ENCODE data around the gene HSPA2. TPM values are rescaled to one million over a fixed set of nuclear protein-coding genes. Genes with fewer than 3 reads are reported as not detected.
"Not testable (repeated sequence)": the region's sequence is repeated elsewhere in the genome, so short reads cannot be mapped to it uniquely, and the experiment has no call there.

HSPA2 gene
- total and polyA plus RNA-seq, 8 donors, result under 0.01 to 29.3 (median 15.4) TPM

DNA sequence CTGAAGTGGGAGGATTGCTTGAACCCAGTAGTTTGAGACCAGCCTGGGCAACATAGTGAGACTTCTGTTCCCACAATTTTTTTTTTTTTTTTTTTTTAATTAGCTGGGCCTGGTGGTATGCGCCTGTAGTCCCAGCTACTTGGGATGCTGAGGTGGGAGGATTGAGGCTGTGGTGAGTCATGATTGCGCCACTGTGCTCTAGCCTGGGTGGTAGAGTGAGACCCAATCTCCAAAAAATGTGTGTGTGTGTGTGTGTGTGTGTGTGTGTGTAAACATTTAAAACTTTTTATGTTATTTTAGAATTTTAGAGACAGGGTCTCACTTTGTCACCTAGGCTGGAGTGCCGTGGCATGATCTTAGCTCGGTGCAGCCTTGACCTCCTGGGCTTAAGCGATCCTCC lies 16.0 kb downstream of the HSPA2 start:
- Histone ChIP-seq H3K4me3 (no peak overlapping the region), H3K27me3 (no peaks in the 10 kb centered on the region), H3K36me3 (no peaks in the 10 kb centered on the region), H3K4me1 (no peaks in the 10 kb centered on the region), H3K27ac (no peak overlapping the region), H3K9me3 (no peaks in the 10 kb centered on the region)
- no peak for TF ChIP-seq POLR2AphosphoS5 (IDR thresholded peaks at IDR 0.05)
- DNase-seq, result no peak
- intact Hi-C loops (cut with DNase I; ENCODE audit: low total_unique reads), result loop anchor here (10.0 kb wide), 1 partner anchor 78 kb away; no protein-coding TSS in a partner anchor
- whole genome bisulfite sequencing, 5 donors, result 94 to 98% (median 97%) methylated on average over 5 of the region's 5 CpGs

DNA sequence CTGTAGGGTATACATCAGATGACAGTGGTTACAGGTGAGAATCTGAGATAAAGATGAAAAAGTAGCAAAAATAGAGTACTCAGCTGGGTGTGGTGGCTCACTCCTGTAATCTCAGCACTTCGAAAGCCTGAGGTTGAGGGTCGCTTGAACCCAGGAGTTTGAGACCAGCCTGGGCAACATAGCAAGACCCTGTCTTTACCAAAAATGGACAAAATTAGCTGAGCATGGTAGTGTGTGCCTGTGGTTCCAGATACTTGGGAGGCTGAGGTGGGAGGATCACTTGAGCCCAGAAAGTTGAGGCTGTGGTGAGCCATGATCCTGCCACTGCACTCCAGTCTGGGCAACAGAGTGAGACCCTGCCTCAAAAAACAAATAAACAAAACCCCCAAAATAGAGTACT lies 17.7 kb downstream of the HSPA2 start:
- H3K4me1 ChIP-seq, H3K9me3 ChIP-seq, H3K4me3 ChIP-seq, DNase-seq, H3K27me3 ChIP-seq, H3K36me3 ChIP-seq, H3K27ac ChIP-seq: not testable (repeated sequence)
- intact Hi-C loops (cut with DNase I; ENCODE audit: low total_unique reads), result loop anchor here (10.0 kb wide), 1 partner anchor 77 kb away; no protein-coding TSS in a partner anchor
- WGBS, 5 donors, result 92 to 97% (median 93%) methylated on average over 2 of the region's 2 CpGs

DNA sequence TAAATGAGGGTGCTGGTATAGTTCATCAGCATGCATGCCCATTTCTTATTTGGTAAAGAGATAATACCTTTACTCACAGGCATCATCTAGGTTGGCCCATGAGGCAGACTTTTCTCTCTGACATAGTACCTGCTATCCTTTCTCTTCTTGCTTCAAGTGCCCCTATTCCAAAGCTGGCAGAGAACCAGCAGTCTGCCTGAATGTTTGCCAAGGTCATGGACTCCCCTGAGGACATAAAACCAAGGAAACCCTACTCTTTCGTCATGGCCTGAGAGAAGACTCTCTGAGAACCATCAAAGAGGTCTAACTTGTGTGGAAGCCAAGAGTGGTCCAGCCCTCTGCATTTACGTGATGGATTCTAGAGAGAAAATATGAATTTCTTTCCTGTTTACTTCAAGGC lies 21.1 kb downstream of the HSPA2 start:
- Histone ChIP-seq H3K36me3 (no peaks in the 10 kb centered on the region), H3K9me3 (no peaks in the 10 kb centered on the region), H3K27me3 (no peaks in the 10 kb centered on the region), H3K4me3 (no peak overlapping the region), H3K27ac (no peak overlapping the region), H3K4me1 (peaks cover 0 to 5% (median 1%) of the 10 kb centered on the region in 4 donors)
- WGBS, 5 donors, result 62 to 82% (median 68%) methylated on average over 2 of the region's 2 CpGs
- intact Hi-C loops (cut with DNase I; ENCODE audit: low total_unique reads), result no loop called here
- no peak for DNase-seq
- no peak for TF ChIP-seq POLR2AphosphoS5 (IDR thresholded peaks at IDR 0.05)
- TF ChIP-seq, protein P1, sequence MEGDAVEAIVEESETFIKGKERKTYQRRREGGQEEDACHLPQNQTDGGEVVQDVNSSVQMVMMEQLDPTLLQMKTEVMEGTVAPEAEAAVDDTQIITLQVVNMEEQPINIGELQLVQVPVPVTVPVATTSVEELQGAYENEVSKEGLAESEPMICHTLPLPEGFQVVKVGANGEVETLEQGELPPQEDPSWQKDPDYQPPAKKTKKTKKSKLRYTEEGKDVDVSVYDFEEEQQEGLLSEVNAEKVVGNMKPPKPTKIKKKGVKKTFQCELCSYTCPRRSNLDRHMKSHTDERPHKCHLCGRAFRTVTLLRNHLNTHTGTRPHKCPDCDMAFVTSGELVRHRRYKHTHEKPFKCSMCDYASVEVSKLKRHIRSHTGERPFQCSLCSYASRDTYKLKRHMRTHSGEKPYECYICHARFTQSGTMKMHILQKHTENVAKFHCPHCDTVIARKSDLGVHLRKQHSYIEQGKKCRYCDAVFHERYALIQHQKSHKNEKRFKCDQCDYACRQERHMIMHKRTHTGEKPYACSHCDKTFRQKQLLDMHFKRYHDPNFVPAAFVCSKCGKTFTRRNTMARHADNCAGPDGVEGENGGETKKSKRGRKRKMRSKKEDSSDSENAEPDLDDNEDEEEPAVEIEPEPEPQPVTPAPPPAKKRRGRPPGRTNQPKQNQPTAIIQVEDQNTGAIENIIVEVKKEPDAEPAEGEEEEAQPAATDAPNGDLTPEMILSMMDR (IDR thresholded peaks at IDR 0.05), result no peak
- TF ChIP-seq EP300 (IDR thresholded peaks at IDR 0.05), result no peak
- TF ChIP-seq POLR2A (IDR thresholded peaks at IDR 0.05), result no peak

DNA sequence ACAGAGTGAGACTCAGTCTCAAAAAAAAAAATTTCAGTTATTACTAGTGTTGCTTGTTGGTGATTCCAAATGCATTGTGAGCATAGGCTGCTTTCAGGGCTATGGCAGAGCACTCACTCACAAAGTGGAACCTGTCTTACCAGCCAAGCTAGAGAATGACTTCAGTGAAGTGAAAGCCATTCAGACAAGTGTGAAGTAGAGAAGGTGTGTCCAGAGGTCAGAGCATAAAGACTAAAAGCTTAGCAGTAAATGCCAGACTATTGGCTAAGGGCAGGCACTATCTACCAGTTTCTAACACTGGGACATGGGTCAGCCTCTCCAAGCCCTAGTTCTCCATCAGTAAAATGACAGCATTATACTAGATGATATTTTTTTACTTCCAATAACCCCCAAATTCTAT lies 21.9 kb downstream of the HSPA2 start:
- DNase-seq, result peak in 1 of 2 donors; percentile 85
- no peaks in the 10 kb centered on the region for H3K36me3 ChIP-seq
- H3K27me3 ChIP-seq, result no peaks in the 10 kb centered on the region
- H3K4me1 ChIP-seq, result peaks cover 0 to 11% (median 5%) of the 10 kb centered on the region in 4 donors
- TF ChIP-seq POLR2AphosphoS5 (IDR thresholded peaks at IDR 0.05), result no peak
- TF ChIP-seq EP300 (IDR thresholded peaks at IDR 0.05), result no peak
- TF ChIP-seq, protein P1 (IDR thresholded peaks at IDR 0.05), result no peak
- TF ChIP-seq POLR2A (IDR thresholded peaks at IDR 0.05), result no peak
- no peaks in the 10 kb centered on the region for H3K9me3 ChIP-seq
- no peak overlapping the region for H3K27ac ChIP-seq
- intact Hi-C loops (cut with DNase I; ENCODE audit: low total_unique reads), result no loop called here
- no peak overlapping the region for H3K4me3 ChIP-seq

DNA sequence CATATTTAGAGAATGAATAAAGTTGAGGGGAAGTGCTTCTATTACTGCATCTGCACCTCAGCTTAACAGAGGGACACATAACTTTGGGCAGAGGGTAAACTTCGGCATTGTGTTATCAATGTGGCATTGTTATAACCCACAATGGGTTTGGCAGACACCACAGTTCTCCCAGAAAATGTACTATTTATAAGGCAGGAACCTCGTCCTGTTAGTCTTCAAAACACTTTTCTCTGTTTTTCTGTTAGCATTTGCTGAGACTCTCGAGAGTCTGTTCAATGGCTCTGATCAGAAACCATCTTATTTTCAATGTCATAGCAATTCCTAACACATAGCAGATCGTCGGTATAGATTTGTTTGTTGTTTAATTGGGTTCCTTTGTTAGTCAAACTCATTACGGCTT lies 23.2 kb downstream of the HSPA2 start:
- Histone ChIP-seq H3K4me1 (peaks cover 0 to 19% (median 10%) of the 10 kb centered on the region in 4 donors), H3K27me3 (no peaks in the 10 kb centered on the region), H3K36me3 (no peaks in the 10 kb centered on the region), H3K9me3 (no peaks in the 10 kb centered on the region), H3K27ac (no peak overlapping the region), H3K4me3 (no peak overlapping the region)
- TF ChIP-seq, protein P1 (IDR thresholded peaks at IDR 0.05), result no peak
- TF ChIP-seq POLR2A (IDR thresholded peaks at IDR 0.05) (no peak), EP300 (IDR thresholded peaks at IDR 0.05) (no peak), POLR2AphosphoS5 (IDR thresholded peaks at IDR 0.05) (no peak)
- 45 to 70% (median 61%) methylated on average over 6 of the region's 6 CpGs for WGBS, 5 donors
- intact Hi-C loops (cut with DNase I; ENCODE audit: low total_unique reads), result no loop called here
- DNase-seq, result no peak

All from stomach (tissue), 9 donors.